ENCODE measurements around the gene SNRNP70. TPM values are rescaled to one million over a fixed set of nuclear protein-coding genes. Genes with fewer than 3 reads are reported as not detected.
A peak's percentile ranks its signal among the peaks of the same experiment; 100 is the strongest.

SNRNP70 gene
- total RNA-seq, 1 donor from 2014 or later, result 403 TPM

DNA sequence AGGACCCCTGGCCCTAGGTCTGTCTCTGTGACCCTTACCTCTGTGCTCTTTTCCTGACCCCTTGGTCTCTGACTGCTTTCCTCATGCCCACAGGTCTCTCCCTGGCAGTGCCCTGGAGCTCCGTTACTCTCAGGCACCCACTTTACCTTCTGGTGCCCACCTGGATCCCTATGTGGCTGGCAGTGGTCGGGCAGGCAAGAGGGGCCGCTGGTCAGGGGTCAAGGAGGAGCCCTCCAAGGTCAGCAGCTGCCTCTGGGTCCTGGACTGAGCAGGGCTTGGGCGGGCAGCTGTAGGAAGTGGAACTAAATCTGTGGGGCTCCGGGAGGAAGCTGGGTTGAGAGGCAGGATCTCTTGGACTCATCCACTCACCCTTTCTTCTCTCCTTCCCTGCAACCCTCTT is 50.4 kb downstream of the SNRNP70 start:
- H3K27me3 Mint-ChIP-seq (ENCODE audit: low read depth), result no peaks in the 10 kb centered on the region
- no peaks in the 10 kb centered on the region for H3K9me3 Mint-ChIP-seq
- peaks cover 10% of the 10 kb centered on the region for H3K4me1 Mint-ChIP-seq
- TF ChIP-seq, protein P1, sequence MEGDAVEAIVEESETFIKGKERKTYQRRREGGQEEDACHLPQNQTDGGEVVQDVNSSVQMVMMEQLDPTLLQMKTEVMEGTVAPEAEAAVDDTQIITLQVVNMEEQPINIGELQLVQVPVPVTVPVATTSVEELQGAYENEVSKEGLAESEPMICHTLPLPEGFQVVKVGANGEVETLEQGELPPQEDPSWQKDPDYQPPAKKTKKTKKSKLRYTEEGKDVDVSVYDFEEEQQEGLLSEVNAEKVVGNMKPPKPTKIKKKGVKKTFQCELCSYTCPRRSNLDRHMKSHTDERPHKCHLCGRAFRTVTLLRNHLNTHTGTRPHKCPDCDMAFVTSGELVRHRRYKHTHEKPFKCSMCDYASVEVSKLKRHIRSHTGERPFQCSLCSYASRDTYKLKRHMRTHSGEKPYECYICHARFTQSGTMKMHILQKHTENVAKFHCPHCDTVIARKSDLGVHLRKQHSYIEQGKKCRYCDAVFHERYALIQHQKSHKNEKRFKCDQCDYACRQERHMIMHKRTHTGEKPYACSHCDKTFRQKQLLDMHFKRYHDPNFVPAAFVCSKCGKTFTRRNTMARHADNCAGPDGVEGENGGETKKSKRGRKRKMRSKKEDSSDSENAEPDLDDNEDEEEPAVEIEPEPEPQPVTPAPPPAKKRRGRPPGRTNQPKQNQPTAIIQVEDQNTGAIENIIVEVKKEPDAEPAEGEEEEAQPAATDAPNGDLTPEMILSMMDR (IDR thresholded peaks at IDR 0.05; ENCODE audit: unreplicated experiment), result no peak
- H3K27ac Mint-ChIP-seq, result no peak overlapping the region
- no peak overlapping the region for H3K4me3 Mint-ChIP-seq
- peaks cover 1% of the 10 kb centered on the region for H3K36me3 Mint-ChIP-seq
- DNase-seq (ENCODE audit: low spot score in 2 of 2, unreplicated experiment in 2 of 2), result no peak

DNA sequence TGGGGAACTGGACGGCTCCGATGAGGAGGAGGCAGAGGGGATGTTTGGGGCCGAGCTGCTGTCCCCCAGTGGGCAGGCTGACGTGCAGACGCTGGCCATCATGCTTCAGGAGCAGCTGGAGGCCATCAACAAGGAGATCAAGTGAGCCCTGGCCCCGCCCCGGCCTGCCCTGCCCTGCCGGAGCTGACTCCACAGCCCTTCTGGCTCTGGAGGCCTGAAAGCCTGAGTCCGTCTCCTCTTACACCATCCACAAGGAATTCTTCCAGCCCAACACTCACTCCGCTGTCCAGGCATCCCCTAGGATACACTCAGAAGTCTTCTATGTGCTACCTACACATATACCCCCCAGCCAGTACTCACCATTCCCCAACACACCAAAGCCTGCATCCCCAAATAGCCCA is 51.5 kb downstream of the SNRNP70 start:
- no peaks in the 10 kb centered on the region for H3K9me3 Mint-ChIP-seq
- H3K4me1 Mint-ChIP-seq, result peaks cover 10% of the 10 kb centered on the region
- peaks cover 1% of the 10 kb centered on the region for H3K36me3 Mint-ChIP-seq
- DNase-seq (ENCODE audit: low spot score in 2 of 2, unreplicated experiment in 2 of 2), result no peak
- no peak overlapping the region for H3K4me3 Mint-ChIP-seq
- TF ChIP-seq, protein P1 (IDR thresholded peaks at IDR 0.05; ENCODE audit: unreplicated experiment), result no peak
- no peak overlapping the region for H3K27ac Mint-ChIP-seq
- no peaks in the 10 kb centered on the region for H3K27me3 Mint-ChIP-seq (ENCODE audit: low read depth)

DNA sequence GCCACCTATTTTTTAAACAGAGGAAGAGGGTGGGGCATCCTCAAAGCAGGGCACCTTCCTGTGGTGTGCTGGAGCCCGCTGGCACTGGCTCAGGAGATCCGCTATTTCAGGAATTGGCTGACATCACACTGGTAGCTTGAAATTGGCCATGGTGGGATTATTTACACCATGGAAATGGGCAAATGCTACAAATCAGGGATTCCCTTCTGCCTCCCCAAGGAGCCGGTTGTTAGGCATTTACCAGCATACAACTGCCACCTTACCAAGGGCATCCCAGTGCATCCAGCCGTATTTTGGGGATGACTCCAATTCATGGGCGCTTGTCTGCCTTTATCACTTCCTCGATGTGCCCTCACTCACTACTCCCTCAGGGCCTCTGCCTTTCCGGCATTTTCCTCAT is 55.7 kb downstream of the SNRNP70 start:
- DNase-seq (ENCODE audit: low spot score in 2 of 2, unreplicated experiment in 2 of 2), result no peak
- Mint-ChIP-seq H3K27me3 (ENCODE audit: low read depth) (no peaks in the 10 kb centered on the region), H3K4me3 (peak overlapping the region; percentile 22), H3K36me3 (no peaks in the 10 kb centered on the region), H3K4me1 (peaks cover 17% of the 10 kb centered on the region), H3K27ac (no peak overlapping the region), H3K9me3 (no peaks in the 10 kb centered on the region)
- TF ChIP-seq, protein P1 (IDR thresholded peaks at IDR 0.05; ENCODE audit: unreplicated experiment), result no peak

DNA sequence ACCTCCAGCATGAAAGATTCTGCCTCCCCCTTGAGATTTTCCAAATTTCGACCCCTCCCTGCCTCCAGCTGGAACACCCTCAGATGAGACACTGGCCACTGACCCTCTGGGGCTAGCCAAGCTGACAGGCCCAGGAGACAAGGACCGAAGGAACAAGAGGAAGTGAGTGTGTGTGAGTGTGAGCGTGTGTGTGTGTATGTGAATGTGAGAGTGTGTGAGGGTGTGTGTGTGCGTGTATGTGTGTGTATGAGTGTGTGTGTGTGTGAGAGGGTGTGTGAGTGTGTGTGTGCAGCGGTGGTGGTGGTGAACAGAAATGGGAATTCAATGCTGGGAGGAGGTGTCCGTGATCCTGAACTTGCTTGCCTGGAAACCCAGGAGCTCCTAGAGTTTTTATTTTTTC is 56.1 kb downstream of the SNRNP70 start:
- H3K4me1 Mint-ChIP-seq, result peaks cover 20% of the 10 kb centered on the region
- no peaks in the 10 kb centered on the region for H3K27me3 Mint-ChIP-seq (ENCODE audit: low read depth)
- TF ChIP-seq, protein P1 (IDR thresholded peaks at IDR 0.05; ENCODE audit: unreplicated experiment), result no peak
- no peaks in the 10 kb centered on the region for H3K9me3 Mint-ChIP-seq
- H3K36me3 Mint-ChIP-seq, result no peaks in the 10 kb centered on the region
- peak overlapping the region; percentile 22 for H3K4me3 Mint-ChIP-seq
- no peak overlapping the region for H3K27ac Mint-ChIP-seq
- no peak for DNase-seq (ENCODE audit: low spot score in 2 of 2, unreplicated experiment in 2 of 2)

DNA sequence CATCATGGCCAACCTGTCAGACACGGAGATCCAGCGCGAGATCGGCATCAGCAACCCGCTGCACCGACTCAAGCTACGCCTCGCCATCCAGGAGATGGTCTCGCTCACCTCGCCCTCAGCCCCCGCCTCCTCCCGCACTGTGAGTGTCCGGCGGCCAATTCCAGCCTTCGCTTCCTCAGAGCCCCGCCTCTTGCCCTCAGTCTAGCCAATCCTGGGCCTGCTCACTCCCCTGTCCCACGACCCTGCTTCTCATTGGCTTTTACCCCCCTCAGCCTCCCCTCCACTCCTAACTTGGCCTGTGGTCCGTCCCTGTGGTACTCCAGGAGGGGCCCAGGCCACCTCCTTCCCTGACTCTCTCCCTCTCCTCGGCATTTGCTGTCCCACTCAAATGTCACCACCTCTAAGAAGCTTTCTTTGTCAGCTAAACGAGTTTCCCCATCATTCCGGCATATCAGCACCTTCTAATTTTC is 57.6 kb downstream of the SNRNP70 start:
- TF ChIP-seq, protein P1 (IDR thresholded peaks at IDR 0.05; ENCODE audit: unreplicated experiment), result no peak
- peak; percentile 86 to 88 for DNase-seq (ENCODE audit: low spot score in 2 of 2, unreplicated experiment in 2 of 2)
- H3K4me1 Mint-ChIP-seq, result peaks cover 25% of the 10 kb centered on the region
- no peaks in the 10 kb centered on the region for H3K36me3 Mint-ChIP-seq
- H3K27ac Mint-ChIP-seq, result peak overlapping the region; percentile 65
- no peaks in the 10 kb centered on the region for H3K27me3 Mint-ChIP-seq (ENCODE audit: low read depth)
- peak overlapping the region; percentile 88 for H3K4me3 Mint-ChIP-seq
- no peaks in the 10 kb centered on the region for H3K9me3 Mint-ChIP-seq

Data from mesothelial cell of epicardium (in vitro differentiated cells).